Spleen (tissue), 7 donors: ENCODE results near the gene KDM6A.

Experiments used
- CTCF ChIP-seq, 11 experiments: fragments of 200-600 bp in 7 of 11; fragments of 450-650 bp in 4 of 11; sonication (generic) in 4 of 11; IDR thresholded peaks in 8 of 11; conservative IDR thresholded peaks in 3 of 11; 1 replicate in 7 of 11; 2 replicates in 4 of 11; pipeline versions ENCODE4 v1.4.0 to v1.8.0; 2016 to 2021; ENCODE audit warnings: antibody characterized with exemption in 11 of 11, inconsistent platforms in 4 of 11, mild to moderate bottlenecking in 1 of 11
- POLR2AphosphoS5 ChIP-seq, 3 donors: sonication (generic); formaldehyde crosslinking; IDR thresholded peaks; one replicate each; pipeline ENCODE4 v1.5.1; 2017; ENCODE audit warnings: antibody characterized with exemption in 3 of 3
- donor health status: DM: no; HTN: no; CAD: no; lungs with moderate emphysema.
- donor health status: DM: no; HTN: no; CAD: no.
- donor health status: DM: no; HTN: no; CAD: no.

- TF ChIP-seq CTCF (IDR thresholded peaks at IDR 0.05 in 8 of 11, conservative IDR thresholded peaks at IDR 0.05 in 3 of 11) (no peak), POLR2AphosphoS5 (IDR thresholded peaks at IDR 0.05) (no peak)
Observed at GRCh38 chrX:44970709-44971108, 97.7 kb downstream of the KDM6A start.
